ENCODE results near the gene KIF9. TPM values are rescaled to one million over a fixed set of nuclear protein-coding genes. Genes with fewer than 3 reads are reported as not detected.

KIF9 gene
- total RNA-seq, 2 experiments from 2014 or later: 8.3 to 8.8 TPM

Other genes with a start within 250 kb of the KIF9 start
- gene SETD2, start 118.7 kb downstream of the KIF9 start, total RNA-seq: 10 to 100 TPM; 34.7 to 36.1 TPM
- 10 to 100 TPM; 28.8 to 32.6 TPM for gene KLHL18, start 145 bp upstream of the KIF9 start, total RNA-seq
- 10 to 100 TPM; 20.7 to 22.6 TPM for gene PTPN23, start 98.2 kb upstream of the KIF9 start, total RNA-seq
- gene SCAP, start 193.1 kb upstream of the KIF9 start, total RNA-seq: 10 to 100 TPM; 45.1 to 52.2 TPM
- 10 to 100 TPM; 41.4 to 41.5 TPM for gene ELP6, start 230.9 kb upstream of the KIF9 start, total RNA-seq

Data from activated CD8-positive, alpha-beta T cell treated with anti-CD3 and anti-CD28 coated beads for 36 hours (primary cell).